Prostate gland (tissue), 2 donors: ENCODE data around the gene CHPF.

Source experiments
- CTCF ChIP-seq, 4 experiments: fragments of 200-600 bp in 2 of 4; fragments of 450-650 bp in 2 of 4; sonication (generic) in 2 of 4; IDR thresholded peaks; 1 replicate in 3 of 4; 2 replicates in 1 of 4; pipeline ENCODE4 v1.5.1; 2016 to 2019; ENCODE audit warnings: antibody characterized with exemption in 4 of 4, mild to moderate bottlenecking in 2 of 4, moderate library complexity in 2 of 4
- POLR2A ChIP-seq: fragments of 450-650 bp; IDR thresholded peaks from one replicate; pipeline ENCODE4 v1.6.1; 2016; ENCODE audit warnings: antibody characterized with exemption, mild to moderate bottlenecking
- POLR2AphosphoS5 ChIP-seq: sonication (generic); formaldehyde crosslinking; IDR thresholded peaks from one replicate; pipeline ENCODE4 v1.6.1; 2017; ENCODE audit warnings: antibody characterized with exemption

- TF ChIP-seq POLR2A (no peak), CTCF (IDR thresholded peaks at IDR 0.05) (no peak), POLR2AphosphoS5 (no peak)
These were observed 9.5 kb upstream of the CHPF start for GRCh38 chr2:219553168-219553417.
